Smooth muscle cell (in vitro differentiated cells): Measurements from ENCODE around the gene SARDH. TPM values are rescaled to one million over a fixed set of nuclear protein-coding genes. Genes with fewer than 3 reads are reported as not detected.
"Not testable (repeated sequence)": the region's sequence is repeated elsewhere in the genome, so short reads cannot be mapped to it uniquely, and the experiment has no call there.

Experiments used
- DNase-seq: peaks from one replicate; lab custom pipeline; 2025; ENCODE audit not compliant: unreplicated experiment; lab: John Stamatoyannopoulos, UW
- H2AFZ ChIP-seq: fragments of 200-600 bp; sonication (generic); 2 replicates; pipeline ENCODE4 v1.6.0; 2016; ENCODE audit warnings: antibody characterized with exemption, low read depth, mild to moderate bottlenecking
- H3F3A ChIP-seq: fragments of 200-600 bp; sonication (generic); 2 replicates; pipeline ENCODE4 v1.6.0; 2017; ENCODE audit warnings: antibody characterized with exemption, low read depth
- H3K27ac ChIP-seq: fragments of 200-600 bp; sonication (generic); 2 replicates; pipeline ENCODE4 v1.5.1; 2016; ENCODE audit warnings: low read depth, mild to moderate bottlenecking
- H3K27me3 ChIP-seq: fragments of 200-600 bp; sonication (generic); 2 replicates; pipeline ENCODE4 v1.6.1; 2016; ENCODE audit warnings: low read depth, mild to moderate bottlenecking
- H3K36me3 ChIP-seq: fragments of 200-600 bp; sonication (generic); 2 replicates; pipeline ENCODE4 v1.5.1; 2016; ENCODE audit warnings: low read depth
- H3K4me1 ChIP-seq: fragments of 200-600 bp; sonication (generic); 2 replicates; pipeline ENCODE4 v1.5.1; 2016; ENCODE audit warnings: low read depth
- H3K4me2 ChIP-seq: fragments of 200-600 bp; sonication (generic); 2 replicates; pipeline ENCODE4 v1.6.0; 2016; ENCODE audit warnings: mild to moderate bottlenecking
- H3K4me3 ChIP-seq: fragments of 200-600 bp; sonication (generic); 2 replicates; pipeline ENCODE4 v1.5.1; 2016; ENCODE audit warnings: mild to moderate bottlenecking
- H3K79me2 ChIP-seq: fragments of 200-600 bp; sonication (generic); 2 replicates; pipeline ENCODE4 v1.6.0; 2016; ENCODE audit warnings: low read depth, mild to moderate bottlenecking
- H3K9ac ChIP-seq: fragments of 200-600 bp; sonication (generic); 2 replicates; pipeline ENCODE4 v1.6.0; 2016; ENCODE audit warnings: low read depth
- H3K9me3 ChIP-seq: fragments of 200-600 bp; sonication (generic); replicated peaks from 2 replicates; pipeline ENCODE4 v1.5.1; 2016; ENCODE audit warnings: low read depth
- H4K20me1 ChIP-seq: fragments of 200-600 bp; sonication (generic); 2 replicates; pipeline ENCODE4 v1.6.0; 2016; ENCODE audit warnings: low read depth
- CTCF ChIP-seq: fragments of 200-600 bp; sonication (generic); IDR thresholded peaks from 2 replicates; pipeline ENCODE4 v1.5.1; 2017; ENCODE audit warnings: borderline replicate concordance, mild to moderate bottlenecking, antibody characterized with exemption; ENCODE audit not compliant: insufficient read depth, poor library complexity, severe bottlenecking
- WGBS: methylation state at CpG from one replicate; pipeline ENCODE4 v1.1.7; 2016; ENCODE audit warnings: low lambda C conversion rate; 5-methylcytosine and 5-hydroxymethylcytosine counted together
- polyA plus RNA-seq: library from polyadenylated mRNA; unstranded; fragments of >200 nt; fragmentation: Nextera tagmentation; extraction: Ambion mirVana; gene quantifications from 2 replicates; pipeline ENCODE4 v1.2.1, GENCODE V29; 2016
- total RNA-seq: library from RNA; depleted of rRNA; stranded (reverse); fragments of >200 nt; gene quantifications from 2 replicates; pipeline ENCODE4 v1.2.3, GENCODE V29; 2014

The SARDH gene
- total and polyA plus RNA-seq, 2 experiments from 2014 or later, result 3.3 to 10.1 TPM

- no peak for DNase-seq
- H4K20me1 ChIP-seq, result no peaks in the 10 kb centered on the region
- H3K36me3 ChIP-seq, result no peaks in the 10 kb centered on the region
- no peak overlapping the region for H2AFZ ChIP-seq
- H3K27ac ChIP-seq, result no peak overlapping the region
- H3K79me2 ChIP-seq, result no peaks in the 10 kb centered on the region
- TF ChIP-seq CTCF, result no peak
- no peaks in the 10 kb centered on the region for H3K27me3 ChIP-seq
- 96% methylated on average over 22 of the region's 23 CpGs for WGBS
- H3K4me2 ChIP-seq, result no peak overlapping the region
- H3F3A ChIP-seq, result no peaks in the 10 kb centered on the region
- no peak overlapping the region for H3K4me3 ChIP-seq
- H3K9me3 ChIP-seq, result no peaks in the 10 kb centered on the region
- no peak overlapping the region for H3K9ac ChIP-seq
- H3K4me1 ChIP-seq, result peaks cover 6% of the 10 kb centered on the region
These were observed 108.7 kb downstream of the SARDH start for GRCh38 chr9:133629221-133630110.

- no peak overlapping the region for H3K4me2 ChIP-seq
- H3K27me3 ChIP-seq, result no peaks in the 10 kb centered on the region
- H3K4me1 ChIP-seq, result peaks cover 3% of the 10 kb centered on the region
- DNase-seq, result no peak
- no peak overlapping the region for H3K9ac ChIP-seq
- no peaks in the 10 kb centered on the region for H3K79me2 ChIP-seq
- no peaks in the 10 kb centered on the region for H3F3A ChIP-seq
- H3K27ac ChIP-seq, result no peak overlapping the region
- no peaks in the 10 kb centered on the region for H4K20me1 ChIP-seq
- no peaks in the 10 kb centered on the region for H3K9me3 ChIP-seq
- WGBS, result 92% methylated on average over 8 of the region's 8 CpGs
- TF ChIP-seq CTCF, result no peak
- no peaks in the 10 kb centered on the region for H3K36me3 ChIP-seq
- no peak overlapping the region for H3K4me3 ChIP-seq
- no peak overlapping the region for H2AFZ ChIP-seq
These were observed 109.4 kb downstream of the SARDH start for GRCh38 chr9:133628766-133629165.

GRCh38 chr9:133627341-133627740 is 110.8 kb downstream of the SARDH start:
- no peak overlapping the region for H3K4me2 ChIP-seq
- H4K20me1 ChIP-seq, result no peaks in the 10 kb centered on the region
- H3K27me3 ChIP-seq, result no peaks in the 10 kb centered on the region
- WGBS, result 79% methylated on average over 3 of the region's 3 CpGs
- H3K36me3 ChIP-seq, result no peaks in the 10 kb centered on the region
- no peaks in the 10 kb centered on the region for H3F3A ChIP-seq
- no peaks in the 10 kb centered on the region for H3K9me3 ChIP-seq
- no peak for DNase-seq
- no peaks in the 10 kb centered on the region for H3K4me1 ChIP-seq
- H3K9ac ChIP-seq, result no peak overlapping the region
- no peak overlapping the region for H3K4me3 ChIP-seq
- no peaks in the 10 kb centered on the region for H3K79me2 ChIP-seq
- H3K27ac ChIP-seq, result no peak overlapping the region
- no peak for TF ChIP-seq CTCF
- H2AFZ ChIP-seq, result no peak overlapping the region

GRCh38 chr9:133626008-133626407 is 112.1 kb downstream of the SARDH start:
- H3K9ac ChIP-seq, H3K9me3 ChIP-seq, H2AFZ ChIP-seq, H3K79me2 ChIP-seq, H3K4me1 ChIP-seq, H3K4me2 ChIP-seq, H3F3A ChIP-seq, H4K20me1 ChIP-seq, H3K36me3 ChIP-seq, H3K27ac ChIP-seq, DNase-seq, H3K4me3 ChIP-seq, H3K27me3 ChIP-seq: not testable (repeated sequence)
